Measurements from ENCODE around the gene SLC10A7. TPM values are rescaled to one million over a fixed set of nuclear protein-coding genes. Genes with fewer than 3 reads are reported as not detected.

The SLC10A7 gene
- total and polyA plus RNA-seq, 2 of the 4 experiments (the other 2 are of a cell fraction): 5.2 to 8.4 TPM

DNA sequence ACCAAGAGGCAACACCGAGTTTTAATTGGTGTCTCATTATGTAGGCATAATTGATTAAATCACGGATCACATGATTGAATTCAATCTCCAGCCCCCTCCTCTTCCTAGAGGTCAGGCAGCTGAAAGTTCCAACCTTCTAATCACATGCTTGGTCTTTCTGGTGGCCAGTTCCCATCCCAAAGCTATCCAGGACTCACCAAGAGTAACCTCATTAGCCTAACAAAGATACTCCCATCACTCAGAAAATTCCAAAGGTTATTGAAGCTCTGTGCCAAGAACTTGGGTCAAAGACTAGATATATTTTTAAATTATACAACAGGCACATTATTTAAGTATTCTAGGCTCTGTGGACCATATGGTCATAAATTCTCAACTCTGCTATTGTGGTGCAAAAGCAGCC is 65.1 kb downstream of the SLC10A7 start:
- Histone ChIP-seq H2BK15ac (ENCODE audit: low read depth, low read length) (no peak overlapping the region), H3K18ac (ENCODE audit: low read depth, low read length) (no peak overlapping the region), H3K4ac (ENCODE audit: low read depth, low read length) (no peak overlapping the region), H3K27ac (ENCODE audit: insufficient read depth, low read length) (no peak overlapping the region), H3K9me1 (ENCODE audit: insufficient read depth, low read length) (no peaks in the 10 kb centered on the region), H2AK5ac (ENCODE audit: low read depth, low read length) (no peak overlapping the region), H4K91ac (ENCODE audit: insufficient read depth, low read depth, low read length) (no peak overlapping the region), H4K20me1 (ENCODE audit: insufficient read depth, low read length) (no peaks in the 10 kb centered on the region), H3K9me3 (ENCODE audit: control insufficient read depth, insufficient read depth, low read length) (no peaks in the 10 kb centered on the region), H4K8ac (ENCODE audit: low read depth in 2 of 2, low read length in 2 of 2) (no peak overlapping the region), H4K5ac (ENCODE audit: low read depth, low read length) (no peak overlapping the region), H2BK5ac (ENCODE audit: low read depth, low read length, poor library complexity, severe bottlenecking) (no peak overlapping the region), H3K4me3 (ENCODE audit: insufficient read depth, low read depth, low read length) (no peak overlapping the region), H3K23ac (ENCODE audit: low read depth, low read length) (no peak overlapping the region), H3K79me1 (ENCODE audit: low read depth in 1 of 2, low read length in 2 of 2) (peaks cover 0 to 6% of the 10 kb centered on the region in 2 experiments; a peak in 2 of 4 replicates), H2BK120ac (ENCODE audit: low read depth, low read length) (no peak overlapping the region), H3K4me2 (ENCODE audit: low read depth, low read length) (no peak overlapping the region), H2AFZ (replicated peaks; ENCODE audit: low read length, poor library complexity) (no peak overlapping the region), H3K9ac (ENCODE audit: low read depth, low read length) (no peak overlapping the region), H3K4me1 (ENCODE audit: control insufficient read depth, insufficient read depth, low read length) (no peaks in the 10 kb centered on the region), H2BK20ac (ENCODE audit: low read depth, low read length) (no peak overlapping the region), H3K56ac (ENCODE audit: extremely low read depth, insufficient read depth, low read length) (no peak overlapping the region), H3K36me3 (ENCODE audit: control insufficient read depth, insufficient read depth, low read length) (no peaks in the 10 kb centered on the region), H2AK9ac (replicated peaks; ENCODE audit: low read depth, low read length, poor library complexity) (no peak overlapping the region), H3K14ac (replicated peaks; ENCODE audit: low read depth, low read length) (no peak overlapping the region), H3K27me3 (ENCODE audit: control insufficient read depth, insufficient read depth, low read length) (no peaks in the 10 kb centered on the region)
- ATAC-seq (ENCODE audit: low read depth): no peak
- DNase-seq: no peak
- dilution Hi-C loops (cut with HindIII; ENCODE audit: low sequenced_read_pairs, unreplicated experiment): no loop called here
- intact Hi-C loops (cut with micrococcal nuclease): no loop called here
- POLR2A ChIA-PET (ENCODE audit: unreplicated experiment): no interaction called here
- no TSS peak for BruUV-seq (replicated peaks)
- TF ChIP-seq MAZ (IDR thresholded peaks at IDR 0.05; ENCODE audit: borderline replicate concordance, low read depth, low read length) (no peak), CHD1 (IDR thresholded peaks at IDR 0.05; ENCODE audit: low read depth, low read length) (no peak), NFE2L2 (IDR thresholded peaks at IDR 0.05; ENCODE audit: low read depth, low read length) (no peak), RFX5 (IDR thresholded peaks at IDR 0.05; ENCODE audit: low read depth, low read length) (no peak), FOS (IDR thresholded peaks at IDR 0.05; ENCODE audit: low read depth, low read length) (no peak), CEBPB (IDR thresholded peaks at IDR 0.05; ENCODE audit: low read depth, low read length) (no peak), RCOR1 (IDR thresholded peaks at IDR 0.05; ENCODE audit: insufficient replicate concordance, low read length) (no peak), MXI1 (IDR thresholded peaks at IDR 0.05; ENCODE audit: borderline replicate concordance, low read depth, low read length) (no peak)
- WGBS, 2 experiments (ENCODE audit: extremely low coverage in 2 of 2, insufficient read length in 1 of 2): no CpG with 5 or more reads among the region's 2 CpGs
- in situ Hi-C loops (cut with MboI; ENCODE audit: low sequenced_read_pairs): no loop called here
- CTCF ChIA-PET: no interaction called here
